Measurements from ENCODE around the gene FAM170A. TPM values are rescaled to one million over a fixed set of nuclear protein-coding genes. Genes with fewer than 3 reads are reported as not detected.

FAM170A gene
- total and polyA plus RNA-seq, 8 donors = 0.15 TPM; not detected in 7

GRCh38 chr5:119680080-119680479 is 50.7 kb downstream of the FAM170A start:
- peak in 2 of 6 donors; percentile 35 to 50 for DNase-seq

GRCh38 chr5:119681734-119682133 is 52.4 kb downstream of the FAM170A start:
- intact Hi-C loops (cut with DNase I) = no loop called here
- H3K4me1 ChIP-seq = peaks cover 0 to 8% (median 5%) of the 10 kb centered on the region in 3 donors
- H3K36me3 ChIP-seq = no peaks in the 10 kb centered on the region
- ATAC-seq (no peak), FAIRE-seq (no peak), DNase-seq (no peak)
- no peak overlapping the region for H3K27ac ChIP-seq
- H3K9me3 ChIP-seq = no peaks in the 10 kb centered on the region
- no peaks in the 10 kb centered on the region for H3K27me3 ChIP-seq
- no peak for TF ChIP-seq CTCF (IDR thresholded peaks at IDR 0.05)
- H3K4me3 ChIP-seq = no peak overlapping the region
- 89 to 94% methylated on average over 2 of the region's 2 CpGs for WGBS, 2 donors

More at GRCh38 chr5:119680080-119680479, 50.7 kb downstream of the FAM170A start:
- Histone ChIP-seq H3K9me3 (no peaks in the 10 kb centered on the region), H3K27ac (peak overlapping the region in 1 of 4 donors; percentile 26), H3K4me3 (no peak overlapping the region), H3K4me1 (peaks cover 0 to 8% (median 5%) of the 10 kb centered on the region in 3 donors), H3K36me3 (no peaks in the 10 kb centered on the region), H3K27me3 (no peaks in the 10 kb centered on the region)
- ATAC-seq = no peak
- no peak for FAIRE-seq
- intact Hi-C loops (cut with DNase I) = no loop called here
- TF ChIP-seq CTCF (IDR thresholded peaks at IDR 0.05) = no peak
- WGBS, 2 donors = 81 to 86% methylated on average over 12 of the region's 12 CpGs

- H3K36me3 ChIP-seq = no peaks in the 10 kb centered on the region
- FAIRE-seq = no peak
- 58 to 62% methylated on average over 1 of the region's 1 CpG for WGBS, 2 donors
- H3K27ac ChIP-seq = no peak overlapping the region
- ATAC-seq = no peak
- H3K4me1 ChIP-seq = peaks cover 0 to 8% (median 5%) of the 10 kb centered on the region in 3 donors
- no peak for TF ChIP-seq CTCF (IDR thresholded peaks at IDR 0.05)
- no peaks in the 10 kb centered on the region for H3K27me3 ChIP-seq
- no peak overlapping the region for H3K4me3 ChIP-seq
- H3K9me3 ChIP-seq = no peaks in the 10 kb centered on the region
- intact Hi-C loops (cut with DNase I) = no loop called here
- DNase-seq = no peak
Observed at GRCh38 chr5:119682372-119682771, 53.0 kb downstream of the FAM170A start.

Other genes with a start within 250 kb of the FAM170A start
- 100 to 1,000 TPM; 122 to 152 (median 130) TPM for gene HSD17B4, start 177.1 kb upstream of the FAM170A start, total RNA-seq
- gene HSD17B4, start 177.1 kb upstream of the FAM170A start, polyA plus RNA-seq = 100 to 1,000 TPM; 120 to 133 TPM